Tibial nerve (tissue), 4 donors: Measurements from ENCODE around the gene CRYBA2.

Experiments used
- CTCF ChIP-seq, 5 experiments: fragments of 200-600 bp in 3 of 5; fragments of 450-650 bp in 2 of 5; sonication (generic) in 3 of 5; IDR thresholded peaks; one replicate each; pipeline ENCODE4 v1.5.1; 2016 to 2019; ENCODE audit warnings: antibody characterized with exemption in 5 of 5, mild to moderate bottlenecking in 3 of 5, moderate library complexity in 2 of 5
- EP300 ChIP-seq, 2 donors: sonication (generic); formaldehyde crosslinking; IDR thresholded peaks; one replicate each; pipeline ENCODE4 v1.6.1; 2017; ENCODE audit warnings: antibody characterized with exemption in 2 of 2, mild to moderate bottlenecking in 1 of 2
- POLR2A ChIP-seq, 2 donors: fragments of 450-650 bp; IDR thresholded peaks; one replicate each; pipeline ENCODE4 v1.6.1; 2017; ENCODE audit warnings: antibody characterized with exemption in 2 of 2, mild to moderate bottlenecking in 2 of 2, moderate library complexity in 2 of 2

DNA sequence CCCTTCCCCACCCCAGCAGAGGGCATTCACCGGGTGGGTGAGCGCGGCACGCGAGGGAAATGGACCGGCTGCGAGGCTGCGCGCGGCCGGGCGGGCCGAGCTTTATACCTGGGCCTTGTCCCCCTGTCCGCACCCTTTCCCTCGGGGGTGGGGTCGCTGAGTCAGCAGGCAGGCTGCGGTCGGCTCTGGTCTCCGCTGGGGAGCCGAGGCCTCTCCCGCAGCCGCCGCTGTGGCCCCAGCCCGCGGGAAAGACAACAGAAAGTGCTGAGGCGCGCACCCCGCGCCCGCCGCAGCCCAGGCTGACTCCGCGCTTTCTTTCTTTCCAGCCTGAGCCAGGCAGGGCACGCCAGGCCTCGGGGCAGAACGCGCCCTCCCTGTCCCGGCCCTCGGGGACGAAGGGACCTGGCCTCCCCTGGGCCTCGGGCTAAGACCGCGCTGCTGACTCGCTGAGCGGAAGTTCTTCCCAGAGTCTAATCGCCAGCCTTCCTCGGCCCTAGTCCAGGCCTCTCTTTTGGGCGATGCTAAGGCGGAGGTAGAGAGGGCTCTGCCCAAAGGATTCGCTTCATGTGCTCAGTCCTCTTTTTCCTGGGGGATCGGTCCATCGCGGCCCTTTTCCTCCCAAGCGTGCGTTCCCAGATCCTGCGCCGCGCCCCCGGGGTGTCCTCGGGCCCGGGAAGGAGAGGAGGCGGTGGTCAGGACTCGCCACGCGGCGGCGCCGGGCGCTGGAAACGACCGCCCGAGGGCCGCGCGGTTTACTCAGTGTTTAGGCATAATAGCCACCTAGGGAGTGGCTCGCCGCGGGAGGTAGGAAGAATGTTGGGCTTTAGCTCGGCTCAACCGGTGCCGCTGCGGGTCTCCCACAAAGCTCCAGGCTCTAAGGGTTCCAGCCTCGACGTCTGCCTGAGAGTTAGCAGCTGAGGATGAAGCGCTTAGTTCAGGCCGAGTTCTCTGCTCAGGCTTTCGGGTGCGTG is at the start of gene CRYBA2:
- no peak for TF ChIP-seq CTCF (IDR thresholded peaks at IDR 0.05)
- TF ChIP-seq POLR2A (IDR thresholded peaks at IDR 0.05): no peak
- TF ChIP-seq EP300 (IDR thresholded peaks at IDR 0.05): no peak
